Astrocyte (in vitro differentiated cells and primary cell): Measurements from ENCODE around the gene PDHA1. TPM values are rescaled to one million over a fixed set of nuclear protein-coding genes. Genes with fewer than 3 reads are reported as not detected.

ENCODE experiments used
- DNase-seq: peaks from one replicate; pipeline ENCODE4 v3.0.0-alpha.2; 2010; ENCODE audit warnings: low read depth
- FAIRE-seq: peaks from 2 replicates; lab custom pipeline; 2011; peaks lifted over from hg19 to GRCh38; lab: Jason Lieb, UNC
- H2AFZ ChIP-seq: 2 replicates; pipeline ENCODE4 v1.6.0; 2012; ENCODE audit warnings: low read depth, low read length, inconsistent platforms
- H3K27ac ChIP-seq: 2 replicates; pipeline ENCODE4 v1.5.1; 2011; ENCODE audit warnings: low read depth, low read length, inconsistent platforms
- H3K27me3 ChIP-seq: 2 replicates; pipeline ENCODE4 v1.6.0; 2011; ENCODE audit warnings: low read length, inconsistent platforms; ENCODE audit not compliant: insufficient read depth
- H3K36me3 ChIP-seq: 2 replicates; pipeline ENCODE4 v1.5.1; 2011; ENCODE audit warnings: low read length, inconsistent platforms; ENCODE audit not compliant: insufficient read depth
- H3K4me1 ChIP-seq: 2 replicates; pipeline ENCODE4 v1.5.1; 2011; ENCODE audit warnings: low read length, inconsistent platforms; ENCODE audit not compliant: insufficient read depth
- H3K4me2 ChIP-seq: 2 replicates; pipeline ENCODE4 v1.6.0; 2012; ENCODE audit warnings: low read length, inconsistent platforms
- H3K4me3 ChIP-seq: 2 replicates; pipeline ENCODE4 v1.5.1; 2011; ENCODE audit warnings: low read depth, mild to moderate bottlenecking, low read length, inconsistent platforms; ENCODE audit not compliant: insufficient read depth
- H3K79me2 ChIP-seq: 2 replicates; pipeline ENCODE4 v1.6.0; 2012; ENCODE audit warnings: mild to moderate bottlenecking, low read length, inconsistent platforms; ENCODE audit not compliant: insufficient read depth
- H3K9ac ChIP-seq: 2 replicates; pipeline ENCODE4 v1.6.0; 2012; ENCODE audit warnings: mild to moderate bottlenecking, low read length, inconsistent platforms
- H3K9me3 ChIP-seq: 2 replicates; pipeline ENCODE4 v1.5.1; 2012; ENCODE audit warnings: low read depth, mild to moderate bottlenecking, low read length, inconsistent platforms; ENCODE audit not compliant: insufficient read depth
- H4K20me1 ChIP-seq: 2 replicates; pipeline ENCODE4 v1.6.0; 2012; ENCODE audit warnings: low read length, inconsistent platforms; ENCODE audit not compliant: insufficient read depth
- H3K27ac Mint-ChIP-seq: one replicate; pipeline ENCODE4 v1.8.0; 2021; ENCODE audit warnings: mild to moderate bottlenecking, mixed read lengths; ENCODE audit not compliant: unreplicated experiment
- H3K27me3 Mint-ChIP-seq: one replicate; pipeline ENCODE4 v1.8.0; 2021; ENCODE audit warnings: low read depth, mixed read lengths; ENCODE audit not compliant: unreplicated experiment
- H3K36me3 Mint-ChIP-seq: one replicate; pipeline ENCODE4 v1.8.0; 2021; ENCODE audit warnings: low read depth, mixed read lengths; ENCODE audit not compliant: unreplicated experiment
- H3K4me1 Mint-ChIP-seq: one replicate; pipeline ENCODE4 v1.8.0; 2021; ENCODE audit warnings: low read depth, mixed read lengths; ENCODE audit not compliant: unreplicated experiment
- H3K4me3 Mint-ChIP-seq: one replicate; pipeline ENCODE4 v1.8.0; 2021; ENCODE audit warnings: mild to moderate bottlenecking, moderate library complexity, mixed read lengths; ENCODE audit not compliant: unreplicated experiment
- H3K9me3 Mint-ChIP-seq: one replicate; pipeline ENCODE4 v1.8.0; 2021; ENCODE audit warnings: mild to moderate bottlenecking, mixed read lengths; ENCODE audit not compliant: unreplicated experiment
- CTCF ChIP-seq: IDR thresholded peaks from 2 replicates; pipeline ENCODE4 v1.5.1; 2011; ENCODE audit warnings: low read depth, mild to moderate bottlenecking, inconsistent platforms, low read length, moderate library complexity; ENCODE audit not compliant: insufficient read depth
- EZH2 ChIP-seq: IDR thresholded peaks from 2 replicates; pipeline ENCODE4 v1.6.1; 2012; ENCODE audit warnings: mild to moderate bottlenecking, low read length, inconsistent platforms; ENCODE audit not compliant: insufficient read depth
- total RNA-seq: library from RNA; stranded (reverse); gene quantifications from 2 replicates; pipeline ENCODE4 v1.2.1, GENCODE V29; 2021

PDHA1 gene
- total RNA-seq, 1 donor from 2014 or later: 163 TPM

- Histone ChIP-seq H4K20me1 (no peaks in the 10 kb centered on the region), H3K36me3 (peaks cover 6% of the 10 kb centered on the region), H2AFZ (no peak overlapping the region), H3K9ac (no peak overlapping the region), H3K27ac (no peak overlapping the region), H3K9me3 (no peaks in the 10 kb centered on the region), H3K4me2 (no peak overlapping the region), H3K27me3 (no peaks in the 10 kb centered on the region), H3K79me2 (no peaks in the 10 kb centered on the region), H3K4me3 (no peak overlapping the region), H3K4me1 (no peaks in the 10 kb centered on the region)
- H3K4me1 Mint-ChIP-seq: peaks cover 12% of the 10 kb centered on the region
- DNase-seq: no peak
- H3K27me3 Mint-ChIP-seq: no peaks in the 10 kb centered on the region
- peaks cover 6% of the 10 kb centered on the region for H3K36me3 Mint-ChIP-seq
- H3K9me3 Mint-ChIP-seq: no peaks in the 10 kb centered on the region
- H3K27ac Mint-ChIP-seq: no peak overlapping the region
- TF ChIP-seq EZH2: no peak
- TF ChIP-seq CTCF: no peak
- FAIRE-seq: no peak
- no peak overlapping the region for H3K4me3 Mint-ChIP-seq
These were observed 17.2 kb downstream of the PDHA1 start for GRCh38 chrX:19360903-19361302.

- DNase-seq (no peak), FAIRE-seq (peak; percentile 94)
- Histone ChIP-seq H3K4me3 (no peak overlapping the region), H3K36me3 (peaks cover 6% of the 10 kb centered on the region), H3K9ac (no peak overlapping the region), H3K79me2 (no peaks in the 10 kb centered on the region), H4K20me1 (no peaks in the 10 kb centered on the region), H3K4me1 (no peaks in the 10 kb centered on the region), H3K27ac (no peak overlapping the region), H2AFZ (no peak overlapping the region), H3K27me3 (no peaks in the 10 kb centered on the region), H3K9me3 (no peaks in the 10 kb centered on the region), H3K4me2 (no peak overlapping the region)
- TF ChIP-seq CTCF (no peak), EZH2 (no peak)
- no peak overlapping the region for H3K4me3 Mint-ChIP-seq
- peaks cover 12% of the 10 kb centered on the region for H3K4me1 Mint-ChIP-seq
- H3K9me3 Mint-ChIP-seq: no peaks in the 10 kb centered on the region
- H3K36me3 Mint-ChIP-seq: peaks cover 4% of the 10 kb centered on the region
- H3K27ac Mint-ChIP-seq: peak overlapping the region; percentile 34
- H3K27me3 Mint-ChIP-seq: no peaks in the 10 kb centered on the region
These were observed 18.0 kb downstream of the PDHA1 start for GRCh38 chrX:19361701-19362100.

DNA sequence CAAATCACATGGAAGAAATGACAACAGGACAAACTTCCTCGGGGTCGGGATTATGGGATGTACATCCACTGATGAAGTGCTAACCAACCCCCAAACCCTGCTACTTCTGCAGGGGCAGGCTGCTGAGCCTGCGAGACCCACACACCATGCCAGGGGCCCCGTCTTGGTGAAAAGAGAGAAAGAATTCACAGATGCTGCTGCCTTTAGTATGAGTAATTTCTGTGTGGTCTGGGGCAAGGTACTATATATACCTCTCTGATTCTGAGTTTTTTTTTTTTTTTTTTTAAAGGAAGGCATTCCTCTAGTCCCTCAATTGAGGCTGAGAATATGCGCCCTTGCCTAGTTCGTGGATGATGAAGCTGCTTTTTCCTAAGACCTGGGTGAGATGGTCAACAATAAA is 24.8 kb downstream of the PDHA1 start:
- TF ChIP-seq CTCF: no peak
- TF ChIP-seq EZH2: no peak
- H3K9me3 Mint-ChIP-seq: no peaks in the 10 kb centered on the region

More for the DNA sequence above, 24.8 kb downstream of the PDHA1 start:
- H3K4me1 Mint-ChIP-seq: peaks cover 10% of the 10 kb centered on the region
- H3K9me3 ChIP-seq: no peaks in the 10 kb centered on the region
- H3K9ac ChIP-seq: no peak overlapping the region
- no peak for FAIRE-seq
- H3K36me3 ChIP-seq: no peaks in the 10 kb centered on the region
- H3K27ac ChIP-seq: no peak overlapping the region
- H3K79me2 ChIP-seq: no peaks in the 10 kb centered on the region
- H3K4me2 ChIP-seq: peak overlapping the region; percentile 30
- H3K27me3 Mint-ChIP-seq: no peaks in the 10 kb centered on the region
- H3K27me3 ChIP-seq: no peaks in the 10 kb centered on the region
- no peak overlapping the region for H3K4me3 ChIP-seq
- DNase-seq: peak; percentile 12
- H3K36me3 Mint-ChIP-seq: no peaks in the 10 kb centered on the region
- no peak overlapping the region for H2AFZ ChIP-seq
- no peak overlapping the region for H3K4me3 Mint-ChIP-seq
- no peaks in the 10 kb centered on the region for H4K20me1 ChIP-seq
- peaks cover 3% of the 10 kb centered on the region for H3K4me1 ChIP-seq
- H3K27ac Mint-ChIP-seq: no peak overlapping the region
